GM12865 (cell line): ENCODE measurements around the gene BBS9.
"Not testable (repeated sequence)": the region's sequence is repeated elsewhere in the genome, so short reads cannot be mapped to it uniquely, and the experiment has no call there.

Source experiments
- DNase-seq: peaks from one replicate; pipeline ENCODE4 v3.0.0; 2010; ENCODE audit warnings: low read depth
- H3K4me3 ChIP-seq: 2 replicates; pipeline ENCODE4 v1.5.1; 2011; ENCODE audit warnings: mild to moderate bottlenecking, low read depth, low read length, control low read depth
- TF ChIP-seq, protein P1 (sequence below): IDR thresholded peaks from 2 replicates; pipeline ENCODE4 v1.5.1; 2011; ENCODE audit warnings: low read length, control low read depth, low read depth, inconsistent platforms; ENCODE audit not compliant: insufficient read depth; ENCODE audit errors: missing control alignments

The BBS9 gene

DNA sequence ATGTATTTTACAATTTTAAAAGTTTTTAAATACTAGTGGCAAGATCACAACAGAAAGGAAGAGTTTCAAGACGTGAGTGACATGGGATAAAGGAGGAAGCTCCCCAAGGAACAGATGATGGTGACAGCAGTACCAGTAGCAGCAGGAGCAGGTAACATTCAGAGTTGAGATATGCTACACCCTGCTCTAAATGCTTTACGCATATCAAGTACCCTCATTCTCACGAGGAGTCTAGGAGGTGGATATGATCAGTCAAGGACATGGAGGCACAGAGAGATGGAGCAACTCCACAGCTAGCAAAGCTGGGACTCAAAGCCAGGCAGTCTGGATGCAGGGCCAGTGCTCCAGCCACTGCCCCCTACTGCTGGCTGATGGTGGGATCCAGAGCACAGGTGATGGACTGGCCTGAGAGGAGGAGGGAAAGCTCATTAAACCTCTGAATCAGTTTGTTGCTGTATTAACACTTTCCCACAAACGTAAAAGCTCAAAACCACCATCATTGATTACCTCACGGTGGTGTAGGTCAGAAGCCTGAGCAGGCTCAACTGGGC is 37.6 kb upstream of the BBS9 start:
- TF ChIP-seq, protein P1, sequence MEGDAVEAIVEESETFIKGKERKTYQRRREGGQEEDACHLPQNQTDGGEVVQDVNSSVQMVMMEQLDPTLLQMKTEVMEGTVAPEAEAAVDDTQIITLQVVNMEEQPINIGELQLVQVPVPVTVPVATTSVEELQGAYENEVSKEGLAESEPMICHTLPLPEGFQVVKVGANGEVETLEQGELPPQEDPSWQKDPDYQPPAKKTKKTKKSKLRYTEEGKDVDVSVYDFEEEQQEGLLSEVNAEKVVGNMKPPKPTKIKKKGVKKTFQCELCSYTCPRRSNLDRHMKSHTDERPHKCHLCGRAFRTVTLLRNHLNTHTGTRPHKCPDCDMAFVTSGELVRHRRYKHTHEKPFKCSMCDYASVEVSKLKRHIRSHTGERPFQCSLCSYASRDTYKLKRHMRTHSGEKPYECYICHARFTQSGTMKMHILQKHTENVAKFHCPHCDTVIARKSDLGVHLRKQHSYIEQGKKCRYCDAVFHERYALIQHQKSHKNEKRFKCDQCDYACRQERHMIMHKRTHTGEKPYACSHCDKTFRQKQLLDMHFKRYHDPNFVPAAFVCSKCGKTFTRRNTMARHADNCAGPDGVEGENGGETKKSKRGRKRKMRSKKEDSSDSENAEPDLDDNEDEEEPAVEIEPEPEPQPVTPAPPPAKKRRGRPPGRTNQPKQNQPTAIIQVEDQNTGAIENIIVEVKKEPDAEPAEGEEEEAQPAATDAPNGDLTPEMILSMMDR: no peak
- no peak overlapping the region for H3K4me3 ChIP-seq
- DNase-seq: no peak

DNA sequence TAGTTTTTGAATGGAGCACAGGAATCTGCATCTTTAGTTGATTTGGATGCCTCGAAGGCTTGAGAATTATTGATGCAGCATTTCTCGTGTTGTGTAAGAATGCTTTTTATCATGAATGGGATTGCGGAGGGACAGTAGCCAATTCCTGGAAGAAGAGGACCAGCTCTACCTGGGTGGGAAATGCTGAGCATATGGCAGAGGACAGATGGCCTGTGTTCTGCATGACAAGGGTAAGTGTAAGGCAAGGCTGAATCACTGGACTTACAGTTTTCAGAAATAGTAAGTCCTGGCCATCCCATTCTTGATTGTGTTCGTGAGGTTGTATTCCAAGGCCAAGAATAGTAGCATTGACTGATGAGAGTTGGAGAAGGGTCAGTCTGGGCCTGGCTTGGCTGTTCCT is 36.1 kb upstream of the BBS9 start:
- H3K4me3 ChIP-seq: no peak overlapping the region
- no peak for DNase-seq
- TF ChIP-seq, protein P1: no peak

DNA sequence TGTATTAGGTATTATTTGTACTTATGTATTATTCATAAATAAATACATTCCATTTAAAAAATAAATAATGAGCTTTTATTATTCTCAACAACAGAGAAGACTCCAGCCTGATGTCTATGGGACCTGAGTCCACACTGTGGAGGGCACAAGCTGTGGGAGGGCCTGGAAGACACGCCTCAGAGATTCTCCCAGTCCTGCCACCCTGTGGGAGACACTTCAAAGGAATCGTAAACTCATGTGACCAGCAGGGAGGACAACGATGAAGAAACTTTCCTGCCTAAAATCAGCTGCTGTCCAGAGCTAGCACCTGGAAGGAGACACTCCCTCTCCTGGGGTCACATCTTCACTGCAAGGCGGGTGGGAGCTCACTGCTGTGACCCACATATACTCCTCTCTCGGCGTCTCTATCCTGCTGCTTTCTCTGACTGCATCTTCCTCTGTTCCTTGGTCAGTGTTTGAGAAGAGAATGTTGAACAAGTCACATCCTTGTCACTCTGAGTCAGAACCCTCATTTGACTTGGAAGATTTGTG is 34.6 kb upstream of the BBS9 start:
- not testable (repeated sequence) for H3K4me3 ChIP-seq, DNase-seq

DNA sequence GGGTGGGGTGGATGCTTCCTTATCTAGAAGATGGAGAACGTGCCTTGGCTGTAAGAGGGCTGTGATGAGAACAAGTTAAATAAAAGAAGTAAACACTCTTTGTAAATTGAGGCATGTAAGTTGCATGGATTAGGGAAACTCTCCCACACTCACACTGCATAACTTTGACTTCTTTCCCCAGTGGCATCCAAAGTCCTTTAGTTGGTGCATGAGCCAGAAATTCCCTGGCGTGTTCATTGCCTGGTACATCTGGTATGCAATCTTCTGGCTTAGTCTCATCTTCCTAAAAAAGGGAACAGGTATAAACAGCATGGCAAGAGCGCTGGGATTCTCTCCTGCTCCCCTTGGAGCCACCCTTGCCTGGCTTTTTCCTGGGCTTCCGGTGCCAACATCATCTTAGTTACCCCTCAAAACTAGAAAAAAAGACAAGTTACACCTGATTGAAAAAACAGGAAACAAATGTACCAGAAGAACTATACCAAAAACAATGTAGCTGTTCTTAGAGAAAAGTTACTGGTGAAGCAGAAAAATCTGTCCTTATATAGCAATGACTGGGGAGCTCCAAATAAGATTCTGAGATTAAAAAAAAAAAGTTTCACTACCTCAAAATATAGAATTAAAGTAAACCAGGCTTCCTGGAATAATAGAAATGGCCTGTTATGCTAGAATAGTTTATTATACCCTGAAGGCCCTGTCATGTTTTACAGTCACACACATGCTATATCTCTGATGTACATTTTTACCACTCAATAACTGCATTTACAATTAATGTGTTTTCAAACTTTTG is 30.0 kb upstream of the BBS9 start:
- no peak for DNase-seq
- no peak overlapping the region for H3K4me3 ChIP-seq
- TF ChIP-seq, protein P1: no peak

DNA sequence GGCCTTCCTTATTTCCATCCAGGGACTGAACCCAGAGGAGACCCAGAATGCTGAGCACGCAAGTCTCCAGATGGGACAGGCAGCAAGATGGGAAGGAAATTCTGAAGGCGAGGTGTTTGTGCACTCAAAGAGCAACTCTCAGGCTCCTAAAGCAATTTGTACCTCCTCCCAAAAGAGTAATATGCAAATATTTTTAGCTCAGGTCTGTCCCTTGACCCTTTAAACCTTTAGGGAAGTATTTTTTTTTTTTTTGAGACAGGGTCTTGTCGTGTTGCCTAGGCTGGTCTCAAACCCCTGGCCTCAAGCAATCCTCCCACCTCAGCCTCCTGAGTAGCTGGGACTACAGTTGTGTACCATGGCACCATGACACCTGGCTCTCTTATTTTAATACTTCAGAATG is 28.6 kb upstream of the BBS9 start:
- no peak overlapping the region for H3K4me3 ChIP-seq
- TF ChIP-seq, protein P1: no peak
- DNase-seq: no peak

DNA sequence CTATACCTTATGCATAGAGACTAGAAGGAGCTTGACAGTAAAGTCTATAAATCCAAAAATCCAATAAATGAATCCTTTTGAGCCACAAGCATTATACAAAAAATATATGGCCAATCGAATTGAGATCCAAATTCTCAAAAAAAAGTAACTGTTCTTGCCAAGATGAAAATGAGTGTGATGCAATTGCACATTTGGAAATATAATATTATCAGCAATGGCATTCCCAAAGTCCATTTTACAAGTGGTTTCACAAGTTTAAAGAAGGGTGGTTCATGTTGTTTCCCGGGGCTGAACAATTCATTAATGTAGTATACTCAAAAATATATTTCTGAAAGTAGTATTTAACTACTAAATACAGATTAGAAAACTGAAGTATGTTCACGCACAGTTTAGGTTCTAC is 27.5 kb upstream of the BBS9 start:
- TF ChIP-seq, protein P1: no peak
- DNase-seq: no peak

DNA sequence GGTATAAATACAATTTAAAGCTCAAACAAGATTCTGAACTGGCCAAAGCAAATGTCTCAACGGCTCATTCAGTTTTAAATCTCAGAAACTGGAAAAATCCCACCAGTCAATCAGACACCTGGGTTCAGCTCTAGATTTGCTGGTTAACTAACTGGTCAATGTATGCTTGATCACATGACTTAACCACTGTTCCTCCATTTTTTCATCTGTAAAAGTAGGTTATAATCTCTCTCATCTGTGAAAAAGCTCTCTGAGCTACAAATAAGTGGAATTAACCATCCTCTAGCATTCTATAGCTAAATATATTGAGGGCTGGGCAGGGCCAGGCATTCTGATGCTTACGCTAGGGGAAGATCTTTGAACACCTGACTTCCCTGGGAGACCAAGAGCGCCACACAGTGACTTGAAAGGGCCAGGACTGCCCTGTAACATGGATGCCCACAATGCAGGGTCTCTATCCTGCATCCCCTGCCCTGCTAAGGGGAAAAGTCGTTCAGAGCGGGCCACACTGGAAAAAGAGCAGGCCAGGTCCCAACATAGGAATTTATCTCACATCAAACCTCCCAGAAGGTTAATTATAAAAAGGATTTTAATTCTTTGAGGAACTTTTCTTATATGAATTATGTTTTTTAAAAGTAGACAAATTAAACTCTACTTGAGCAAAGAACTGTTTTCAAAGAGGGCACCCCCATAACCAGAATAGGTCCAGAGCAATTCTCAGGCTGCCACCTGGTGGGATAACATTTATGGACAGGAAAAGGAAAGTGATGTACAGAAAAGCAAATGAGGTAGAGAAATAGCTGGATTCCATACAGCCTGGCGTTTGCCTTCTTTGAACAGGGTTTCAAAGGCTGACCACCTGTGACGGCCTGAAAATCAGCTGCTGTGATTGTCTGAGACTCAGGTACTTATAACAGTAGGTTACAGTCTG is 22.0 kb upstream of the BBS9 start:
- DNase-seq: peak; percentile 63
- TF ChIP-seq, protein P1: peak; percentile 48
- peak overlapping the region; percentile 93 for H3K4me3 ChIP-seq

More for the DNA sequence above, 27.5 kb upstream of the BBS9 start:
- H3K4me3 ChIP-seq: no peak overlapping the region
